IMR-90 (cell line): ENCODE results near the gene CNFN. TPM values are rescaled to one million over a fixed set of nuclear protein-coding genes. Genes with fewer than 3 reads are reported as not detected.

Experiments used
- ATAC-seq: fragments of 200-7000 bp; cut with Tn5 transposase; 2 replicates; pipeline ENCODE4 v1.9.1; 2020; ENCODE audit warnings: low read depth, mild to moderate bottlenecking, moderate library complexity
- BruUV-seq: library from RNA; stranded (reverse); fragments of 400-500 nt; replicated peaks from 2 replicates; lab custom pipeline; 2021; lab: Mats Ljungman, UMichigan
- CTCF ChIA-PET: fragments of 300-600 bp; formaldehyde crosslinking; extraction: SDS; loops from one replicate; lab custom pipeline; 2021; ENCODE audit warnings: antibody characterized with exemption; lab: Yijun Ruan, JAX
- POLR2A ChIA-PET: fragments of 300-600 bp; sonication (Branson Sonifier 250); formaldehyde crosslinking; loops from one replicate; lab custom pipeline; 2022; ENCODE audit warnings: antibody characterized with exemption; ENCODE audit not compliant: unreplicated experiment; lab: Charles Lee
- DNase-seq: peaks from one replicate; pipeline ENCODE4 v3.0.0; 2013
- H2AFZ ChIP-seq: replicated peaks from 2 replicates; pipeline ENCODE3; 2013; ENCODE audit warnings: low read length, mild to moderate bottlenecking; ENCODE audit not compliant: poor library complexity
- H2AK5ac ChIP-seq: 2 replicates; pipeline ENCODE4 v1.6.1; 2013; ENCODE audit warnings: low read depth, low read length, inconsistent platforms
- H2AK9ac ChIP-seq: replicated peaks from 2 replicates; pipeline ENCODE3; 2013; ENCODE audit warnings: mild to moderate bottlenecking, low read depth, low read length, moderate library complexity; ENCODE audit not compliant: poor library complexity
- H2BK120ac ChIP-seq: 2 replicates; pipeline ENCODE4 v1.6.1; 2013; ENCODE audit warnings: low read depth, low read length, inconsistent platforms
- H2BK15ac ChIP-seq: 3 replicates; pipeline ENCODE4 v1.6.1; 2013; ENCODE audit warnings: low read depth, low read length, inconsistent platforms
- H2BK20ac ChIP-seq: 2 replicates; pipeline ENCODE4 v1.6.1; 2013; ENCODE audit warnings: low read depth, mild to moderate bottlenecking, inconsistent platforms, low read length, moderate library complexity
- H2BK5ac ChIP-seq: 2 replicates; pipeline ENCODE4 v1.6.1; 2013; ENCODE audit warnings: mild to moderate bottlenecking, low read depth, low read length, inconsistent platforms; ENCODE audit not compliant: poor library complexity, severe bottlenecking
- H3K14ac ChIP-seq: replicated peaks from 2 replicates; pipeline ENCODE4 v1.6.1; 2013; ENCODE audit warnings: low read depth, low read length, inconsistent platforms
- H3K18ac ChIP-seq: 2 replicates; pipeline ENCODE4 v1.6.1; 2013; ENCODE audit warnings: low read depth, low read length, control low read depth
- H3K23ac ChIP-seq: 2 replicates; pipeline ENCODE4 v1.6.1; 2013; ENCODE audit warnings: low read depth, low read length, inconsistent platforms
- H3K27ac ChIP-seq: 2 replicates; pipeline ENCODE4 v1.5.1; 2013; ENCODE audit warnings: mild to moderate bottlenecking, control low read depth, low read length; ENCODE audit not compliant: insufficient read depth
- H3K27me3 ChIP-seq: 2 replicates; pipeline ENCODE4 v1.6.1; 2013; ENCODE audit warnings: low read length; ENCODE audit not compliant: control insufficient read depth, insufficient read depth
- H3K36me3 ChIP-seq: 2 replicates; pipeline ENCODE4 v1.6.1; 2013; ENCODE audit warnings: low read length, mixed read lengths; ENCODE audit not compliant: control insufficient read depth, insufficient read depth
- H3K4ac ChIP-seq: 2 replicates; pipeline ENCODE4 v1.6.1; 2013; ENCODE audit warnings: low read depth, low read length, inconsistent platforms
- H3K4me1 ChIP-seq: 2 replicates; pipeline ENCODE4 v1.6.1; 2013; ENCODE audit warnings: low read length, mixed read lengths; ENCODE audit not compliant: control insufficient read depth, insufficient read depth
- H3K4me2 ChIP-seq: 2 replicates; pipeline ENCODE4 v1.6.1; 2013; ENCODE audit warnings: low read depth, mild to moderate bottlenecking, control low read depth, low read length, moderate library complexity
- H3K4me3 ChIP-seq: 2 replicates; pipeline ENCODE4 v1.5.1; 2013; ENCODE audit warnings: low read depth, mild to moderate bottlenecking, control low read depth, low read length, moderate library complexity; ENCODE audit not compliant: insufficient read depth
- H3K56ac ChIP-seq: 2 replicates; pipeline ENCODE4 v1.6.1; 2013; ENCODE audit warnings: low read length, inconsistent platforms; ENCODE audit not compliant: insufficient read depth; ENCODE audit errors: extremely low read depth
- H3K79me1 ChIP-seq, 2 experiments: 2 replicates each; pipeline ENCODE4 v1.6.1; 2013; ENCODE audit warnings: low read length in 2 of 2, inconsistent platforms in 1 of 2, low read depth in 1 of 2
- H3K9ac ChIP-seq: 2 replicates; pipeline ENCODE4 v1.6.1; 2013; ENCODE audit warnings: low read depth, low read length, control low read depth
- H3K9me1 ChIP-seq: 2 replicates; pipeline ENCODE4 v1.6.1; 2013; ENCODE audit warnings: low read length, inconsistent platforms; ENCODE audit not compliant: insufficient read depth
- H3K9me3 ChIP-seq: 2 replicates; pipeline ENCODE4 v1.6.1; 2013; ENCODE audit warnings: low read length; ENCODE audit not compliant: control insufficient read depth, insufficient read depth
- H4K20me1 ChIP-seq: 2 replicates; pipeline ENCODE4 v1.6.1; 2013; ENCODE audit warnings: low read length, inconsistent platforms; ENCODE audit not compliant: insufficient read depth
- H4K5ac ChIP-seq: 2 replicates; pipeline ENCODE4 v1.6.1; 2013; ENCODE audit warnings: mild to moderate bottlenecking, low read depth, low read length, control low read depth
- H4K8ac ChIP-seq, 2 experiments: 2 replicates each; pipeline ENCODE4 v1.6.1; 2013; ENCODE audit warnings: low read depth in 2 of 2, low read length in 2 of 2, control low read depth in 1 of 2, inconsistent platforms in 1 of 2
- H4K91ac ChIP-seq: 2 replicates; pipeline ENCODE4 v1.6.1; 2013; ENCODE audit warnings: low read depth, low read length, inconsistent platforms; ENCODE audit not compliant: insufficient read depth
- CHD1 ChIP-seq: IDR thresholded peaks from 2 replicates; pipeline ENCODE4 v1.6.1; 2012; ENCODE audit warnings: low read depth, low read length, improper control_type of control experiment
- CTCF ChIP-seq: conservative IDR thresholded peaks from 2 replicates; pipeline ENCODE4 v1.5.1; 2012; ENCODE audit warnings: mild to moderate bottlenecking, low read depth, low read length, improper control_type of control experiment
- FOS ChIP-seq: fragments of 150-350 bp; IDR thresholded peaks from 2 replicates; pipeline ENCODE4 v1.6.1; 2016; ENCODE audit warnings: low read depth, low read length
- MAFK ChIP-seq: IDR thresholded peaks from 2 replicates; pipeline ENCODE4 v1.6.1; 2012; ENCODE audit warnings: low read depth, low read length, improper control_type of control experiment
- MAZ ChIP-seq: IDR thresholded peaks from 2 replicates; pipeline ENCODE4 v1.6.1; 2012; ENCODE audit warnings: low read depth, mild to moderate bottlenecking, low read length, improper control_type of control experiment, moderate library complexity, borderline replicate concordance
- NFE2L2 ChIP-seq: fragments of 150-350 bp; IDR thresholded peaks from 2 replicates; pipeline ENCODE4 v1.6.1; 2016; ENCODE audit warnings: low read depth, mild to moderate bottlenecking, low read length
- RAD21 ChIP-seq: IDR thresholded peaks from 2 replicates; pipeline ENCODE4 v1.6.1; 2012; ENCODE audit warnings: low read length, improper control_type of control experiment
- RCOR1 ChIP-seq: IDR thresholded peaks from 2 replicates; pipeline ENCODE4 v1.6.1; 2012; ENCODE audit warnings: mild to moderate bottlenecking, low read length, improper control_type of control experiment; ENCODE audit not compliant: insufficient replicate concordance
- RFX5 ChIP-seq: IDR thresholded peaks from 2 replicates; pipeline ENCODE4 v1.8.0; 2012; ENCODE audit warnings: low read depth, mild to moderate bottlenecking, low read length, moderate library complexity
- USF2 ChIP-seq: fragments of 150-350 bp; IDR thresholded peaks from 2 replicates; pipeline ENCODE4 v1.6.1; 2017; ENCODE audit warnings: mild to moderate bottlenecking, antibody characterized with exemption, low read length, low read depth
- WGBS, 2 experiments: methylation state at CpG; one replicate each; pipeline versions ENCODE4 v1.1.5 to v1.1.7; 2013; ENCODE audit warnings: missing lambda C conversion rate in 2 of 2; ENCODE audit not compliant: insufficient read length in 1 of 2; ENCODE audit errors: extremely low coverage in 2 of 2; 5-methylcytosine and 5-hydroxymethylcytosine counted together
- dilution Hi-C: fragments of 300-500 bp; cut with HindIII; formaldehyde crosslinking; loops from one replicate; pipeline ENCODE4 v1.14.3; 2018; ENCODE audit warnings: low sequenced_read_pairs; ENCODE audit not compliant: unreplicated experiment
- in situ Hi-C: fragments of 300-500 bp; cut with MboI; formaldehyde crosslinking; loops from 3 replicates; pipeline ENCODE4 v1.14.3; 2019; ENCODE audit warnings: low sequenced_read_pairs, inconsistent platforms, mixed read lengths
- intact Hi-C: fragments of 100-400 bp; cut with micrococcal nuclease; formaldehyde crosslinking; loops from 2 replicates; pipeline ENCODE4 v1.10.0; 2022
- polyA plus RNA-seq, 3 experiments: library from polyadenylated mRNA; depleted of rRNA; stranded (reverse); fragments of >200 nt; gene quantifications; 2 replicates each; pipeline ENCODE4 v1.2.3, GENCODE V29; 2012; ENCODE audit warnings: low replicate concordance in 1 of 3
- total RNA-seq: library from RNA; depleted of rRNA; stranded (reverse); fragments of >200 nt; gene quantifications from 2 replicates; pipeline ENCODE4 v1.2.3, GENCODE V29; 2012
- TF ChIP-seq, protein P1 (sequence below): fragments of 150-350 bp; IDR thresholded peaks from 2 replicates; pipeline ENCODE4 v1.6.1; 2016; ENCODE audit warnings: low read depth, mild to moderate bottlenecking, low read length, moderate library complexity, borderline replicate concordance

The CNFN gene
- total and polyA plus RNA-seq, 2 of the 4 experiments (the other 2 are of a cell fraction) = 1.2 TPM; not detected in 1

DNA sequence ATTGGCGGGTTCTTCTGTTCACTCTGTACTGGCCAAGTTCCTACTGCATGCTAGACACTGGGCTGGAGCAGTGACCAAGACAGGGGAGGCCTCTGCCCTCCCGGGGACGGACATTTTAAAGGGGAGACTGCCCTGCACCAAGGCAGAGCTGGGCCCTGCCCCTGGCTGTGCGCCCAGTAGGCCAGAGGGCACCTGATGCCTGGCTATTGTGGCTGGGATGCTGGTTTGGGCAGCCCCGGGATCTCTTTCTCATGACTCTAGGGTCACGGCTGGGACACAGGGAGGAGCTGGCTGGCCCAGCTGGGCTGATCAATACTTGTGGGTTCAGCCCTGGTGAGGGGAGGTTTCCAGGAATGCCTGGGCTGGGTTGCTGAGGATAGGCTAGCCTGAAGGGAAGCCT is 19.4 kb upstream of the CNFN start:
- Histone ChIP-seq H3K9ac (no peak overlapping the region), H2BK20ac (no peak overlapping the region), H3K36me3 (peaks cover 1% of the 10 kb centered on the region; the same call in 1 of the 2 replicates), H2AFZ (no peak overlapping the region), H2AK5ac (no peak overlapping the region), H2BK120ac (no peak overlapping the region), H3K4ac (no peak overlapping the region), H2AK9ac (no peak overlapping the region), H3K27ac (no peak overlapping the region), H4K8ac (no peak overlapping the region), H4K5ac (no peak overlapping the region), H3K14ac (no peak overlapping the region), H3K4me3 (no peak overlapping the region), H3K18ac (no peak overlapping the region), H4K91ac (no peak overlapping the region), H3K9me3 (no peaks in the 10 kb centered on the region), H3K4me2 (no peak overlapping the region), H3K9me1 (0 out of 2 replicates have a peak, but pooled peaks cover 4% of the 10 kb centered on the region), H3K4me1 (0 out of 2 replicates have a peak, but pooled peaks cover 4% of the 10 kb centered on the region), H4K20me1 (peaks cover 18% of the 10 kb centered on the region), H3K27me3 (no peaks in the 10 kb centered on the region), H3K23ac (no peak overlapping the region), H3K56ac (no peak overlapping the region), H2BK5ac (no peak overlapping the region), H2BK15ac (no peak overlapping the region), H3K79me1 (peaks cover 0 to 2% of the 10 kb centered on the region in 2 experiments; a peak in 1 of 4 replicates)
- ATAC-seq (no peak), DNase-seq (no peak)
- intact Hi-C loops = loop anchor here (10.0 kb wide), 1 partner anchor 275 kb away; the partner anchor contains the start of gene POU2F2
- in situ Hi-C loops = no loop called here
- BruUV-seq = no TSS peak
- TF ChIP-seq RCOR1 (no peak), CTCF (no peak), MAFK (no peak), RFX5 (no peak), RAD21 (no peak), CHD1 (no peak), MAZ (no peak), USF2 (no peak), NFE2L2 (no peak), FOS (no peak)
- TF ChIP-seq, protein P1, sequence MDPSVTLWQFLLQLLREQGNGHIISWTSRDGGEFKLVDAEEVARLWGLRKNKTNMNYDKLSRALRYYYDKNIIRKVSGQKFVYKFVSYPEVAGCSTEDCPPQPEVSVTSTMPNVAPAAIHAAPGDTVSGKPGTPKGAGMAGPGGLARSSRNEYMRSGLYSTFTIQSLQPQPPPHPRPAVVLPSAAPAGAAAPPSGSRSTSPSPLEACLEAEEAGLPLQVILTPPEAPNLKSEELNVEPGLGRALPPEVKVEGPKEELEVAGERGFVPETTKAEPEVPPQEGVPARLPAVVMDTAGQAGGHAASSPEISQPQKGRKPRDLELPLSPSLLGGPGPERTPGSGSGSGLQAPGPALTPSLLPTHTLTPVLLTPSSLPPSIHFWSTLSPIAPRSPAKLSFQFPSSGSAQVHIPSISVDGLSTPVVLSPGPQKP = no peak
- ChIA-PET POLR2A (no interaction called here), CTCF (no interaction called here)
- dilution Hi-C loops = no loop called here
- 67% methylated on average over 1 of the region's 6 CpGs; no CpG with 5 or more reads in 1 of the 2 experiments for WGBS, 2 experiments
